DOHH2 (cell line): ENCODE measurements around the gene SPECC1L.

Source experiments
- H3F3A ChIP-seq: fragments of 200-600 bp; sonication (generic), shearing (Covaris generic); 2 replicates; pipeline ENCODE4 v1.6.0; 2016; ENCODE audit warnings: antibody characterized with exemption, mild to moderate bottlenecking; ENCODE audit not compliant: control insufficient read depth, insufficient read depth
- H3K27ac ChIP-seq: fragments of 200-600 bp; sonication (generic); 2 replicates; pipeline ENCODE4 v1.5.1; 2014; ENCODE audit warnings: low read depth, mild to moderate bottlenecking, low read length, moderate library complexity
- H3K27me3 ChIP-seq: fragments of 200-600 bp; sonication (generic); 2 replicates; pipeline ENCODE4 v1.6.1; 2014; ENCODE audit warnings: mild to moderate bottlenecking, low read length, mixed read lengths; ENCODE audit not compliant: control insufficient read depth
- H3K36me3 ChIP-seq: fragments of 200-600 bp; sonication (generic); 2 replicates; pipeline ENCODE4 v1.6.1; 2014; ENCODE audit warnings: mild to moderate bottlenecking, low read length, moderate library complexity, mixed read lengths; ENCODE audit not compliant: control insufficient read depth
- H3K4me1 ChIP-seq: fragments of 200-600 bp; sonication (generic); 2 replicates; pipeline ENCODE4 v1.6.1; 2014; ENCODE audit warnings: mild to moderate bottlenecking, low read length, mixed read lengths; ENCODE audit not compliant: control insufficient read depth
- H3K4me2 ChIP-seq: fragments of 200-600 bp; sonication (generic); 2 replicates; pipeline ENCODE4 v1.6.0; 2014; ENCODE audit warnings: mild to moderate bottlenecking, low read length, moderate library complexity
- H3K4me3 ChIP-seq: fragments of 200-600 bp; sonication (generic); 2 replicates; pipeline ENCODE4 v1.5.1; 2014; ENCODE audit warnings: mild to moderate bottlenecking, low read length, mixed read lengths
- H3K79me2 ChIP-seq: fragments of 200-600 bp; sonication (generic); 2 replicates; pipeline ENCODE4 v1.6.1; 2014; ENCODE audit warnings: mild to moderate bottlenecking, low read length, mixed read lengths; ENCODE audit not compliant: control insufficient read depth
- H3K9me2 ChIP-seq: fragments of 200-600 bp; sonication (generic); replicated peaks from 2 replicates; pipeline ENCODE4 v1.6.1; 2014; ENCODE audit warnings: mild to moderate bottlenecking, low read length, mixed read lengths; ENCODE audit not compliant: control insufficient read depth
- H3K9me3 ChIP-seq: fragments of 200-600 bp; sonication (generic); 2 replicates; pipeline ENCODE4 v1.6.1; 2014; ENCODE audit warnings: antibody characterized with exemption, low read length, mixed read lengths; ENCODE audit not compliant: control insufficient read depth, insufficient read depth
- H4K20me1 ChIP-seq: fragments of 200-600 bp; sonication (generic); 2 replicates; pipeline ENCODE4 v1.6.0; 2014; ENCODE audit warnings: low read depth, mild to moderate bottlenecking, antibody characterized with exemption, low read length, moderate library complexity; ENCODE audit not compliant: control insufficient read depth, insufficient read depth
- EZH2phosphoT487 ChIP-seq: fragments of 200-600 bp; sonication (generic); IDR thresholded peaks from 2 replicates; pipeline ENCODE4 v1.6.1; 2017; ENCODE audit warnings: borderline replicate concordance, mild to moderate bottlenecking, antibody characterized with exemption, low read length, moderate library complexity, mixed read lengths
- TF ChIP-seq, protein P1 (sequence below): fragments of 200-600 bp; sonication (generic); IDR thresholded peaks from one replicate; pipeline ENCODE4 v1.5.1; 2014; ENCODE audit warnings: antibody characterized with exemption, mild to moderate bottlenecking, low read depth, low read length; ENCODE audit not compliant: poor library complexity, severe bottlenecking

SPECC1L gene

DNA sequence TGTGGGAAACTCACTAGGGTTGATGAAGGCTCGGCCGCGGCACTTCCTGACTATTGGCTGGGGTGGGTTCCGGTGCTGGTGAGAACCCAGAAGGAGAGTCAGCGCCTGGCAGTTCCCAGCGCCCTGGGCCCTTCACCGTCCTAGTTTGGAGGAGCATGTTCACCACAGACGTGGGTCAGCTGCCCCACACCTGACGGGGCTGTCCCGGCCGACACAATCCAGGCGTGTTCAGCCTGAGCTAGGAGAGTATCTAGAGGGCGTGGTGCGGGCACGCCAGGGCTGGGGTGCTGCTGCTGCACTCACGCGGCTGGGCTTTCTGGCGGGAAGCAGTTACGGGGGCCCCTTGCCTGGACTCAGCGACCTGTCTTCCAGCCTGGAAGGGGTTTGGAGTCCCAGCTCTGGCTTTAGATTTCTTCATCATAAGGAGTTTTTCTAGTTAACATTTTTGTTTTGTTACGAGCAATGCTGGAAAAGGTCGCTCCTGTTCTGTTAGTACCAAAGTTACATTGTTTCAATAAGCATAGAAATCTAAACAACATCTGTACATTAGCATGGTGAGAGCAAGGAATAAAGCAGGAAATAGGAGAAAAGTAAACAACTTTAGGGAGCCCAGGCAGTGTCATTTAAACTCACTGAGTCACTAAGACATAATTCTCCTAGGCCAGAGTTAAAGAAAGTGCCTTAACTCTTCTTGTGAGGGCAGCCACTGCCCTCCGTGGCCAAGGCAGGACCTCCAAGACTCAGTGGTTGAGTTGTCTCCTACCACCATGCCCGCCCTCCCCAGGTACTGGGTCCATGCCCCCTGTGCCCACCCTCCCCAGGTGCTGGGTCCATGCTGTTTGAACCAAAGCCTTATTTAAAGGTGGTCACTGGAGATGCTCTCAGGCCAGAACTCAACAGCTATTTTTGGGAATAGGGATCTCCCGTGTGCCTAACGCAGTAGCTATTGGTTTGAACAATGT, 144.6 kb downstream of the SPECC1L start:
- Histone ChIP-seq H3K4me1 (peaks cover 7% of the 10 kb centered on the region; the same call in 1 of the 2 replicates), H4K20me1 (no peaks in the 10 kb centered on the region), H3K4me2 (no peak overlapping the region), H3F3A (no peaks in the 10 kb centered on the region), H3K9me2 (no peaks in the 10 kb centered on the region), H3K9me3 (no peaks in the 10 kb centered on the region), H3K36me3 (peaks cover 46% of the 10 kb centered on the region), H3K4me3 (no peak overlapping the region), H3K27me3 (no peaks in the 10 kb centered on the region), H3K79me2 (no peaks in the 10 kb centered on the region), H3K27ac (no peak overlapping the region)
- no peak for TF ChIP-seq EZH2phosphoT487
- TF ChIP-seq, protein P1, sequence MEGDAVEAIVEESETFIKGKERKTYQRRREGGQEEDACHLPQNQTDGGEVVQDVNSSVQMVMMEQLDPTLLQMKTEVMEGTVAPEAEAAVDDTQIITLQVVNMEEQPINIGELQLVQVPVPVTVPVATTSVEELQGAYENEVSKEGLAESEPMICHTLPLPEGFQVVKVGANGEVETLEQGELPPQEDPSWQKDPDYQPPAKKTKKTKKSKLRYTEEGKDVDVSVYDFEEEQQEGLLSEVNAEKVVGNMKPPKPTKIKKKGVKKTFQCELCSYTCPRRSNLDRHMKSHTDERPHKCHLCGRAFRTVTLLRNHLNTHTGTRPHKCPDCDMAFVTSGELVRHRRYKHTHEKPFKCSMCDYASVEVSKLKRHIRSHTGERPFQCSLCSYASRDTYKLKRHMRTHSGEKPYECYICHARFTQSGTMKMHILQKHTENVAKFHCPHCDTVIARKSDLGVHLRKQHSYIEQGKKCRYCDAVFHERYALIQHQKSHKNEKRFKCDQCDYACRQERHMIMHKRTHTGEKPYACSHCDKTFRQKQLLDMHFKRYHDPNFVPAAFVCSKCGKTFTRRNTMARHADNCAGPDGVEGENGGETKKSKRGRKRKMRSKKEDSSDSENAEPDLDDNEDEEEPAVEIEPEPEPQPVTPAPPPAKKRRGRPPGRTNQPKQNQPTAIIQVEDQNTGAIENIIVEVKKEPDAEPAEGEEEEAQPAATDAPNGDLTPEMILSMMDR: no peak

DNA sequence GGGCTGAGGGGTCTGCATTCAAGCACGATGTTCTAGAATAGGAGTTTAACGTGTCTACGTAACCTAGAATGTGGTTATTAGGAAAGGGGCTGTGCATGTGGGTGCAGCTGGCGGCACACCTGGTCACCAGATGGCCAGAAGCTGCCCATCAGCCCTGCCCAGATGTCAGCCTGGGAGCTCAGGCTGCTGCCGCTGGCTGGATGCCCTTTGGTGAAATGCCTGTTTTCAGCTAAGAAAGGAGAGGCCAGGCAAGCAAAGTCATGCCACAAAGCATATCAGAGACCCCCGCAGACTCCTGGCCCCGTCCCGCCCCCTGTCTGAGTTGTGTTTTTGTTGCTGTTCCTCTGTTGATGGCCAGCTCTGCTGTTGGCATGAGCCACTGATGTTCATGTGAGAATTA, 145.5 kb downstream of the SPECC1L start:
- H3F3A ChIP-seq: no peaks in the 10 kb centered on the region
- H3K4me2 ChIP-seq: no peak overlapping the region
- peaks cover 41% of the 10 kb centered on the region for H3K36me3 ChIP-seq

DNA sequence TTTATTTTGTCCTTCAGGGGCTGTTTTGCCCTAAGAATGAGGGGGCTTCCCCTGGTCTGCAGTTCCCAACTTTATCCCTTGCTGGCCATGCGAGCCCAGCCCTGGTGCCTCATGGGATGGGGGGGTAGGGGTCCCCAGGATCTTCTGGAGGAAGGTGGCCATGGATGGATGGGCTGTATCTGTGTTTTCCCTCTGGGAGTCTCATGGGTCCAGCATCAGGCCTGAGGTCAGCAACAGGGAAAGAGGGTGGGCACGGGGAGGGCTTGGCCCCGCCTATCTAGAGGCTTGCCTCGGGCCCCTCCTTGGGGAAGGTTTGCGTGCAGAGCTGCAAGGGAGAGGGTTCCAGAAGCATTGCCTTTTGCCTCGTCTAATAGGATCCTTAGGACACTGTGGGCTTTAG, 146.0 kb downstream of the SPECC1L start:
- H3K4me2 ChIP-seq: no peak overlapping the region
- peaks cover 7% of the 10 kb centered on the region; the same call in 1 of the 2 replicates for H3K4me1 ChIP-seq
- no peaks in the 10 kb centered on the region for H3K27me3 ChIP-seq
- no peaks in the 10 kb centered on the region for H3F3A ChIP-seq
- H3K79me2 ChIP-seq: no peaks in the 10 kb centered on the region
- H3K27ac ChIP-seq: no peak overlapping the region
- TF ChIP-seq, protein P1: no peak
- no peak for TF ChIP-seq EZH2phosphoT487
- H3K9me3 ChIP-seq: no peaks in the 10 kb centered on the region
- H3K9me2 ChIP-seq: no peaks in the 10 kb centered on the region
- no peak overlapping the region for H3K4me3 ChIP-seq
- H4K20me1 ChIP-seq: no peaks in the 10 kb centered on the region
- H3K36me3 ChIP-seq: peaks cover 38% of the 10 kb centered on the region

More for the DNA sequence above, 145.5 kb downstream of the SPECC1L start:
- no peaks in the 10 kb centered on the region for H3K27me3 ChIP-seq
- H3K9me3 ChIP-seq: no peaks in the 10 kb centered on the region
- peaks cover 7% of the 10 kb centered on the region; the same call in 1 of the 2 replicates for H3K4me1 ChIP-seq
- H4K20me1 ChIP-seq: no peaks in the 10 kb centered on the region
- H3K9me2 ChIP-seq: no peaks in the 10 kb centered on the region
- H3K27ac ChIP-seq: no peak overlapping the region
- no peaks in the 10 kb centered on the region for H3K79me2 ChIP-seq
- no peak overlapping the region for H3K4me3 ChIP-seq
- no peak for TF ChIP-seq EZH2phosphoT487
- TF ChIP-seq, protein P1: no peak
